H1 (cell line): ENCODE measurements around the gene KIAA1328. TPM values are rescaled to one million over a fixed set of nuclear protein-coding genes. Genes with fewer than 3 reads are reported as not detected.

Experiments used
- CTCF ChIA-PET: fragments of 300-600 bp; sonication (Branson Sonifier 250); formaldehyde crosslinking; loops from one replicate; lab custom pipeline; 2021; ENCODE audit not compliant: partially characterized antibody; lab: Charles Lee
- POLR2A ChIA-PET: fragments of 300-600 bp; sonication (Branson Sonifier 250); formaldehyde crosslinking; loops from one replicate; lab custom pipeline; 2021; ENCODE audit warnings: inconsistent platforms; ENCODE audit not compliant: partially characterized antibody; lab: Charles Lee
- DNase-seq, 2 experiments: peaks; one replicate each; pipeline versions ENCODE4 v3.0.0 to v3.0.0-alpha.2; 2010 to 2022; ENCODE audit warnings: low spot score in 2 of 2, low read depth in 1 of 2, mixed read lengths in 1 of 2
- FAIRE-seq: peaks from 2 replicates; lab custom pipeline; 2011; peaks lifted over from hg19 to GRCh38; lab: Jason Lieb, UNC
- H2AFZ ChIP-seq: 2 replicates; pipeline ENCODE4 v1.8.1; 2012; ENCODE audit warnings: low read length, inconsistent platforms
- H2AK5ac ChIP-seq: 2 replicates; pipeline ENCODE4 v1.6.1; 2013; ENCODE audit warnings: low read depth, low read length
- H2BK120ac ChIP-seq: replicated peaks from 2 replicates; pipeline ENCODE3; 2013; ENCODE audit warnings: low read depth, low read length, inconsistent platforms
- H2BK12ac ChIP-seq: 2 replicates; pipeline ENCODE4 v1.6.1; 2013; ENCODE audit warnings: low read depth, low read length
- H2BK15ac ChIP-seq: 2 replicates; pipeline ENCODE4 v1.6.1; 2013; ENCODE audit warnings: low read length
- H2BK20ac ChIP-seq: 2 replicates; pipeline ENCODE4 v1.6.1; 2013; ENCODE audit warnings: low read length
- H2BK5ac ChIP-seq: 2 replicates; pipeline ENCODE4 v1.6.1; 2013; ENCODE audit warnings: low read depth, low read length
- H3K14ac ChIP-seq: 2 replicates; pipeline ENCODE4 v1.6.1; 2013; ENCODE audit warnings: inconsistent platforms; ENCODE audit not compliant: insufficient read length
- H3K18ac ChIP-seq: 2 replicates; pipeline ENCODE4 v1.6.1; 2013; ENCODE audit warnings: low read length; ENCODE audit errors: extremely low read depth
- H3K23ac ChIP-seq: 2 replicates; pipeline ENCODE4 v1.6.1; 2013; ENCODE audit warnings: inconsistent platforms; ENCODE audit not compliant: insufficient read length
- H3K23me2 ChIP-seq: 2 replicates; pipeline ENCODE4 v1.6.1; 2013; ENCODE audit warnings: low read depth, low read length
- H3K27ac ChIP-seq: 2 replicates; pipeline ENCODE4 v1.6.1; 2011; ENCODE audit warnings: low read depth, low read length, inconsistent platforms
- H3K27me3 ChIP-seq, 4 experiments: replicated peaks in 1 of 4; 1 replicate in 1 of 4; 2 replicates in 3 of 4; pipeline versions ENCODE4 v1.6.1 to v1.8.1; 2011 to 2013; ENCODE audit warnings: low read length in 3 of 4, mild to moderate bottlenecking in 3 of 4, inconsistent platforms in 2 of 4, mixed read lengths in 2 of 4, moderate library complexity in 1 of 4; ENCODE audit not compliant: control insufficient read depth in 3 of 4, insufficient read depth in 3 of 4; ENCODE audit errors: extremely low read depth in 1 of 4
- H3K36me3 ChIP-seq, 4 experiments: 2 replicates each; pipeline versions ENCODE4 v1.6.1 to v1.8.1; 2011 to 2013; ENCODE audit warnings: mild to moderate bottlenecking in 4 of 4, low read length in 3 of 4, moderate library complexity in 2 of 4, control low read depth in 1 of 4, inconsistent platforms in 1 of 4; ENCODE audit not compliant: insufficient read depth in 4 of 4, control insufficient read depth in 2 of 4
- H3K4ac ChIP-seq: replicated peaks from 2 replicates; pipeline ENCODE3; 2013; ENCODE audit warnings: low read length, low read depth, mixed read lengths, inconsistent platforms; ENCODE audit not compliant: insufficient read length
- H3K4me1 ChIP-seq, 4 experiments: replicated peaks in 1 of 4; 1 replicate in 1 of 4; 2 replicates in 3 of 4; pipeline versions ENCODE4 v1.6.1 to v1.8.1; 2011 to 2013; ENCODE audit warnings: low read length in 3 of 4, inconsistent platforms in 2 of 4, mixed read lengths in 1 of 4; ENCODE audit not compliant: insufficient read depth in 4 of 4, control insufficient read depth in 3 of 4
- H3K4me2 ChIP-seq, 2 experiments: 2 replicates each; pipeline versions ENCODE4 v1.6.1 to v1.8.1; 2011 to 2013; ENCODE audit warnings: low read depth in 2 of 2, low read length in 2 of 2, control low read depth in 1 of 2, inconsistent platforms in 1 of 2, mild to moderate bottlenecking in 1 of 2; ENCODE audit not compliant: insufficient read depth in 1 of 2
- H3K4me3 ChIP-seq, 4 experiments: fragments of 200-600, 300-600 bp in 1 of 4; sonication (generic), shearing (Covaris generic), sonication (Bioruptor Twin) in 1 of 4; 2 replicates each; pipeline versions ENCODE4 v1.5.1 to v1.8.1; 2011 to 2016; ENCODE audit warnings: low read length in 4 of 4, low read depth in 3 of 4, control low read depth in 2 of 4, inconsistent platforms in 2 of 4, mild to moderate bottlenecking in 2 of 4, mixed read lengths in 1 of 4, moderate library complexity in 1 of 4; ENCODE audit not compliant: insufficient read depth in 2 of 4; ENCODE audit errors: extremely low read depth in 1 of 4
- H3K56ac ChIP-seq: replicated peaks from 2 replicates; pipeline ENCODE3; 2013; ENCODE audit warnings: low read depth, mild to moderate bottlenecking, mixed read lengths, low read length, inconsistent platforms; ENCODE audit not compliant: insufficient read length
- H3K79me1 ChIP-seq: 2 replicates; pipeline ENCODE4 v1.6.1; 2013; ENCODE audit warnings: low read depth, low read length, control low read depth
- H3K79me2 ChIP-seq, 2 experiments: 2 replicates each; pipeline versions ENCODE4 v1.6.1 to v1.8.1; 2012 to 2013; ENCODE audit warnings: low read length in 2 of 2, mild to moderate bottlenecking in 2 of 2, inconsistent platforms in 1 of 2; ENCODE audit not compliant: insufficient read depth in 2 of 2, control insufficient read depth in 1 of 2
- H3K9ac ChIP-seq, 4 experiments: replicated peaks in 1 of 4; 1 replicate in 1 of 4; 2 replicates in 3 of 4; pipeline versions ENCODE4 v1.6.1 to v1.8.1; 2011 to 2013; ENCODE audit warnings: low read depth in 3 of 4, low read length in 3 of 4, control low read depth in 2 of 4, mild to moderate bottlenecking in 2 of 4, moderate library complexity in 2 of 4, inconsistent platforms in 1 of 4; ENCODE audit errors: extremely low read depth in 1 of 4
- H3K9me3 ChIP-seq, 2 experiments: 2 replicates each; pipeline versions ENCODE4 v1.6.1 to v1.8.1; 2012 to 2013; ENCODE audit warnings: mild to moderate bottlenecking in 2 of 2, moderate library complexity in 2 of 2, control low read depth in 1 of 2, inconsistent platforms in 1 of 2, low read depth in 1 of 2, low read length in 1 of 2, mixed read lengths in 1 of 2; ENCODE audit not compliant: insufficient read depth in 2 of 2
- H4K20me1 ChIP-seq, 2 experiments: replicated peaks in 1 of 2; 2 replicates each; pipeline versions ENCODE3 to v1.8.1; 2011 to 2013; ENCODE audit warnings: inconsistent platforms in 2 of 2, low read length in 2 of 2, mild to moderate bottlenecking in 1 of 2; ENCODE audit not compliant: insufficient read depth in 2 of 2, control insufficient read depth in 1 of 2
- H4K5ac ChIP-seq: 2 replicates; pipeline ENCODE4 v1.6.1; 2013; ENCODE audit warnings: low read length, low read depth, mixed read lengths, inconsistent platforms; ENCODE audit not compliant: insufficient read length
- H4K8ac ChIP-seq: 2 replicates; pipeline ENCODE4 v1.8.0; 2013; ENCODE audit warnings: mild to moderate bottlenecking, moderate library complexity, low read length, inconsistent platforms; ENCODE audit not compliant: insufficient read depth; ENCODE audit errors: extremely low read depth
- H4K91ac ChIP-seq: replicated peaks from 2 replicates; pipeline ENCODE3; 2013; ENCODE audit warnings: low read length, mixed read lengths, inconsistent platforms; ENCODE audit not compliant: insufficient read length
- ASH2L ChIP-seq: fragments of 200-600, 300-600 bp; sonication (generic); IDR thresholded peaks from one replicate; pipeline ENCODE4 v1.7.1; 2017; ENCODE audit warnings: low read length
- ATF2 ChIP-seq: IDR thresholded peaks from 2 replicates; pipeline ENCODE4 v1.6.1; 2012; ENCODE audit warnings: low read length, inconsistent platforms
- KDM4A ChIP-seq: IDR thresholded peaks from one replicate; pipeline ENCODE4 v1.7.1; 2012; ENCODE audit warnings: low read depth, mild to moderate bottlenecking, moderate library complexity, low read length, inconsistent platforms; ENCODE audit not compliant: severe bottlenecking
- NRF1 ChIP-seq: IDR thresholded peaks from 2 replicates; pipeline ENCODE4 v1.6.1; 2011; ENCODE audit warnings: mild to moderate bottlenecking, low read depth, low read length, improper control_type of control experiment
- POLR2A ChIP-seq, 2 experiments: IDR thresholded peaks; 1 replicate in 1 of 2; 2 replicates in 1 of 2; pipeline ENCODE4 v1.6.1; 2011; ENCODE audit warnings: low read depth in 2 of 2, low read length in 2 of 2, mild to moderate bottlenecking in 2 of 2; ENCODE audit errors: control extremely low read depth in 1 of 2
- RFX5 ChIP-seq: IDR thresholded peaks from 2 replicates; pipeline ENCODE4 v1.6.1; 2011; ENCODE audit warnings: low read depth, low read length, improper control_type of control experiment, borderline replicate concordance
- SIN3A ChIP-seq, 2 experiments: IDR thresholded peaks in 1 of 2; conservative IDR thresholded peaks in 1 of 2; 2 replicates each; pipeline ENCODE4 v1.6.1; 2011 to 2012; ENCODE audit warnings: low read length in 2 of 2, improper control_type of control experiment in 1 of 2, low read depth in 1 of 2, mild to moderate bottlenecking in 1 of 2
- SUZ12 ChIP-seq: fragments of 200-600 bp; sonication (generic); IDR thresholded peaks from 2 replicates; pipeline ENCODE4 v1.6.1; 2012; ENCODE audit warnings: mild to moderate bottlenecking, inconsistent platforms, low read length, moderate library complexity, mixed read lengths
- USF2 ChIP-seq: IDR thresholded peaks from 2 replicates; pipeline ENCODE4 v1.6.1; 2011; ENCODE audit warnings: low read length, improper control_type of control experiment
- WGBS, 2 experiments: shearing (Covaris generic) in 1 of 2; methylation state at CpG; one replicate each; pipeline versions ENCODE4 v1.1.6 to v1.1.7; 2013 to 2015; ENCODE audit warnings: low lambda C conversion rate in 2 of 2, mixed read lengths in 2 of 2, inconsistent platforms in 1 of 2, low coverage in 1 of 2, missing lambda C conversion rate in 1 of 2; ENCODE audit not compliant: insufficient replicate concordance in 2 of 2, insufficient coverage in 1 of 2, insufficient read length in 1 of 2; ENCODE audit errors: extremely low coverage in 1 of 2, missing lambda C conversion rate in 1 of 2; 5-methylcytosine and 5-hydroxymethylcytosine counted together
- polyA plus RNA-seq, 7 experiments: library from polyadenylated mRNA; depleted of rRNA in 3 of 7; stranded (reverse) in 5 of 7; unstranded in 2 of 7; fragments of >200 nt in 5 of 7; fragments of 200-250 nt in 2 of 7; gene quantifications; 1 replicate in 5 of 7; 2 replicates in 1 of 7; 4 replicates in 1 of 7; pipeline versions ENCODE4 v1.2.1 to v1.2.3, GENCODE V29; 2011 to 2013; ENCODE audit warnings: missing spikeins in 2 of 7, mixed read lengths in 2 of 7
- total RNA-seq: library from RNA; stranded (reverse); fragmentation: NEBNext Ultra II Directional; extraction: Animal tissue kit (Norgen Biotek cat#: 25700); gene quantifications from 2 replicates; pipeline ENCODE4 v1.2.1, GENCODE V29; 2021
- TF ChIP-seq, protein P1 (sequence below): IDR thresholded peaks from 2 replicates; pipeline ENCODE4 v1.6.1; 2012; ENCODE audit warnings: inconsistent platforms

Gene KIAA1328
- total and polyA plus RNA-seq, 2 of the 8 experiments (the other 6 are each of a cell fraction or from before 2014, with no cell fraction given) = 2.6 to 5.7 TPM

- Histone ChIP-seq H4K20me1 (peaks cover 2 to 6% of the 10 kb centered on the region in 2 experiments), H3K4me1 (no peaks in the 10 kb centered on the region), H3K79me1 (no peaks in the 10 kb centered on the region), H2AK5ac (no peak overlapping the region), H2BK20ac (no peak overlapping the region), H4K91ac (no peak overlapping the region), H3K56ac (no peak overlapping the region), H3K36me3 (no peaks in the 10 kb centered on the region), H3K23ac (no peak overlapping the region), H3K23me2 (no peaks in the 10 kb centered on the region), H3K4ac (no peak overlapping the region), H2BK12ac (no peak overlapping the region), H2BK120ac (no peak overlapping the region), H3K14ac (no peak overlapping the region), H3K9me3 (peaks cover 0 to 12% of the 10 kb centered on the region in 2 experiments; a peak in 1 of 4 replicates), H2AFZ (no peak overlapping the region), H3K27me3 (no peaks in the 10 kb centered on the region), H3K18ac (no peak overlapping the region), H2BK5ac (no peak overlapping the region), H3K79me2 (no peaks in the 10 kb centered on the region), H2BK15ac (no peak overlapping the region), H3K4me2 (no peak overlapping the region), H4K8ac (no peak overlapping the region), H4K5ac (no peak overlapping the region), H3K27ac (no peak overlapping the region), H3K9ac (no peak overlapping the region), H3K4me3 (no peak overlapping the region)
- DNase-seq (no peak), FAIRE-seq (no peak)
- ChIA-PET POLR2A (interaction anchor here (0.6 kb wide), 1 partner anchor 21 kb away, joined by 3 read pairs; no protein-coding TSS in a partner anchor), CTCF (interaction anchor here (0.8 to 3.0 kb wide), 4 partner anchors 9 to 331 kb away, joined by 3 to 12 read pairs (median 4); no protein-coding TSS in a partner anchor)
- WGBS, 2 experiments = 83% methylated on average over 7 of the region's 7 CpGs; no CpG with 5 or more reads in 1 of the 2 experiments
- no peak for TF ChIP-seq RFX5
- no peak for TF ChIP-seq ASH2L
- no peak for TF ChIP-seq SUZ12
- TF ChIP-seq KDM4A = no peak
- TF ChIP-seq SIN3A (conservative IDR thresholded peaks at IDR 0.05 in 1 of 2, IDR thresholded peaks at IDR 0.05 in 1 of 2; ENCODE audit: low read depth in 1 of 2, low read length in 2 of 2) = no peak
- no peak for TF ChIP-seq NRF1
- TF ChIP-seq, protein P1, sequence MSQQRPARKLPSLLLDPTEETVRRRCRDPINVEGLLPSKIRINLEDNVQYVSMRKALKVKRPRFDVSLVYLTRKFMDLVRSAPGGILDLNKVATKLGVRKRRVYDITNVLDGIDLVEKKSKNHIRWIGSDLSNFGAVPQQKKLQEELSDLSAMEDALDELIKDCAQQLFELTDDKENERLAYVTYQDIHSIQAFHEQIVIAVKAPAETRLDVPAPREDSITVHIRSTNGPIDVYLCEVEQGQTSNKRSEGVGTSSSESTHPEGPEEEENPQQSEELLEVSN = no peak
- TF ChIP-seq ATF2 = no peak
- TF ChIP-seq USF2 = no peak
- no peak for TF ChIP-seq POLR2A (IDR thresholded peaks at IDR 0.05; ENCODE audit: control extremely low read depth in 1 of 2, low read depth in 2 of 2, low read length in 2 of 2)
Observed at GRCh38 chr18:37270666-37271052, 441.7 kb downstream of the KIAA1328 start.
